ENCODE data around the gene KRTAP19-1.
"Not testable (repeated sequence)": the region's sequence is repeated elsewhere in the genome, so short reads cannot be mapped to it uniquely, and the experiment has no call there.

The KRTAP19-1 gene

GRCh38 chr21:30480145-30480544 is at the start of gene KRTAP19-1:
Gene KRTAP19-1, minus strand, starts transcription at chr21:30480367. Its CDS starts 50 bp downstream, at chr21:30480317.
- DNase-seq: no peak

- DNase-seq: no peak
Measured at GRCh38 chr21:30518876-30519275, 38.7 kb upstream of the KRTAP19-1 start.

GRCh38 chr21:30515681-30516080 is 35.5 kb upstream of the KRTAP19-1 start:
- DNase-seq: no peak

GRCh38 chr21:30505621-30506205 is 25.5 kb upstream of the KRTAP19-1 start:
- DNase-seq: not testable (repeated sequence)

GRCh38 chr21:30502041-30502440 is 21.9 kb upstream of the KRTAP19-1 start, which contains the start of gene KRTAP19-5:
Gene KRTAP19-5, minus strand, starts transcription at chr21:30502141. Its CDS starts 51 bp downstream, at chr21:30502090.
- no peak for DNase-seq

GRCh38 chr21:30497065-30497464 is 16.9 kb upstream of the KRTAP19-1 start, which contains the start of gene KRTAP19-4:
Gene KRTAP19-4, minus strand, starts transcription at chr21:30497165. Its CDS starts 55 bp downstream, at chr21:30497110.
- no peak for DNase-seq

- no peak for DNase-seq
Measured at GRCh38 chr21:30491963-30492428, 11.8 kb upstream of the KRTAP19-1 start, which contains the start of gene KRTAP19-3. Gene KRTAP19-3, minus strand, starts transcription at chr21:30492013. Its CDS starts 56 bp downstream, at chr21:30491957.

- no peak for DNase-seq
Measured at GRCh38 chr21:30487336-30487735, 7.2 kb upstream of the KRTAP19-1 start, which contains the start of gene KRTAP19-2. Gene KRTAP19-2, minus strand, starts transcription at chr21:30487436. Its CDS starts 88 bp downstream, at chr21:30487348.

GRCh38 chr21:30486180-30486579 is 6.0 kb upstream of the KRTAP19-1 start:
- no peak for DNase-seq

- DNase-seq: no peak
Measured at GRCh38 chr21:30482130-30482529, 2.0 kb upstream of the KRTAP19-1 start.

- no peak for DNase-seq
Measured at GRCh38 chr21:30479259-30479658, 908 bp downstream of the KRTAP19-1 start.

GRCh38 chr21:30478004-30478403 is 2.2 kb downstream of the KRTAP19-1 start:
- DNase-seq: no peak

- no peak for DNase-seq
Measured at GRCh38 chr21:30468900-30469714, 11.1 kb downstream of the KRTAP19-1 start.

GRCh38 chr21:30463713-30464112 is 16.5 kb downstream of the KRTAP19-1 start:
- DNase-seq: no peak

GRCh38 chr21:30448514-30448913 is 31.7 kb downstream of the KRTAP19-1 start:
- DNase-seq: no peak

GRCh38 chr21:30447056-30447455 is 33.1 kb downstream of the KRTAP19-1 start:
- DNase-seq: no peak

GRCh38 chr21:30444204-30444603 is 36.0 kb downstream of the KRTAP19-1 start:
- DNase-seq: no peak

GRCh38 chr21:30443226-30443625 is 36.9 kb downstream of the KRTAP19-1 start:
- no peak for DNase-seq

GRCh38 chr21:30439975-30440374 is 40.2 kb downstream of the KRTAP19-1 start, which contains the start of gene KRTAP15-1:
Gene KRTAP15-1, plus strand, starts transcription at chr21:30440275. Its CDS starts 53 bp downstream, at chr21:30440328.
- DNase-seq: no peak

GRCh38 chr21:30437010-30437565 is 43.1 kb downstream of the KRTAP19-1 start:
- DNase-seq: no peak

GRCh38 chr21:30434033-30434631 is 46.0 kb downstream of the KRTAP19-1 start:
- DNase-seq: no peak

- no peak for DNase-seq
Measured at GRCh38 chr21:30430170-30430655, 50.0 kb downstream of the KRTAP19-1 start, which contains the start of gene KRTAP13-4. Gene KRTAP13-4, plus strand, starts transcription at chr21:30430220. Its CDS starts 56 bp downstream, at chr21:30430276.

Data from activated effector memory CD4-positive, alpha-beta T cell treated with Interleukin-2 at 50 U/mL for 16 hours (primary cell).